PFSK-1 (cell line): ENCODE measurements around the gene BCR.

Experiments used
- POLR2AphosphoS5 ChIP-seq: IDR thresholded peaks from 2 replicates; pipeline ENCODE4 v1.6.1; 2012; ENCODE audit warnings: low read depth, mild to moderate bottlenecking, control low read depth, low read length, moderate library complexity
- SIN3A ChIP-seq: IDR thresholded peaks from 2 replicates; pipeline ENCODE4 v1.6.1; 2012; ENCODE audit warnings: mild to moderate bottlenecking, low read length, moderate library complexity, borderline replicate concordance; ENCODE audit not compliant: insufficient read depth

GRCh38 chr22:23163665-23164064 is 16.6 kb upstream of the BCR start:
- TF ChIP-seq POLR2AphosphoS5 (no peak), SIN3A (no peak)
